ENCODE results near the gene ALOX12.
A peak's percentile ranks its signal among the peaks of the same experiment; 100 is the strongest.

ALOX12 gene

DNA sequence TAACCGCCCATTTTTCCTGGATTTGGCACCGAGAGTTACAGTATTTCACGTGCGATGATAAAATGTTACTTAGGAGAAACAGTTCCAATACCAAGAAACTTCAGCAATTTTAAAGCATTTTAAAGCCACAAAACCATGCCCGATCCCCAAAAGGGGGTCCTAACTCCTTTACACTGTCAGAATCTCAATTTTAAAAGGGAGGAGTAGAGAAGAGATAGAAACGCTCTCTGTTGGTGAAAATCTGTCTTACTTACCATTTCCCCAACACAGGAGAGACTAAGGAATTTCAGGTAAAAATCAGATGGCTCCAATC lies 16.0 kb downstream of the ALOX12 start:
- Mint-ChIP-seq H3K36me3 (ENCODE audit: low read depth) (peaks cover 35% of the 10 kb centered on the region), H3K4me3 (peak overlapping the region; percentile 99), H3K27me3 (ENCODE audit: low read depth) (no peaks in the 10 kb centered on the region)

DNA sequence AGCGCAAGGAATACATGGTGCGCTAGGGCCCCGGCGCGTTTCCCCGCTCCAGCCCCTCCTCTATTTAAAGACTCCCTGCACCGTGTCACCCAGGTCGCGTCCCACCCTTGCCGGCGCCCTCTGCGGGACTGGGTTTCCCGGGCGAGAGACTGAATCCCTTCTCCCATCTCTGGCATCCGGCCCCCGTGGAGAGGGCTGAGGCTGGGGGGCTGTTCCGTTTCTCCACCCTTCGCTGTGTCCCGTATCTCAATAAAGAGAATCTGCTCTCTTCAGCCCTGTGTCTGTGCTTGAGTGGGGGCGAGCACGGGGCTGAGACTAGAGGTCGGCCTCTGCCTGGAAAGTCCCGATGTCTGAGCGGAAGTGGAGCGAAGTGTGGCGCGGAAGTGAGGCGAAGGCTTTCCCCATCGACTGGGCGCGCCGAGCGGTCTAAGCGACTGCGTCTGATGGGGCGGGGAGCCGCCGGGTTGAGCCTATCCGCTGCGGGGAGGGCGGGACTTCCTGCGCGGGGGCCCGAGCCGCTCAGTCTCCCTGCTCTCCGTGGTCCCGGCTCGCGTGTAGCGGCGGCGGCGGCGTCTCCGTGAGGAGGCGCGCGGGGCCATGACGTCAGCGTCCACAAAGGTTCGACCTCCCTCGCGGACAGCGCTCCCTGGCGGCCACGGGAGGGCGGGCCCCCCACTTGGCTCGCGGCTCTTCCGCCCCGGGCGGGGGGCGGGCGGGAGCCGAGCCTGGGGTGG lies 18.6 kb downstream of the ALOX12 start:
- peak overlapping the region; percentile 99 for H3K4me3 Mint-ChIP-seq
- no peaks in the 10 kb centered on the region for H3K27me3 Mint-ChIP-seq (ENCODE audit: low read depth)
- no peaks in the 10 kb centered on the region for H3K9me3 Mint-ChIP-seq
- H3K4me1 Mint-ChIP-seq (ENCODE audit: low read depth): peaks cover 61% of the 10 kb centered on the region
- peak overlapping the region; percentile 99 for H3K27ac Mint-ChIP-seq
- H3K36me3 Mint-ChIP-seq (ENCODE audit: low read depth): peaks cover 39% of the 10 kb centered on the region

More for the DNA sequence above, 16.0 kb downstream of the ALOX12 start:
- H3K27ac Mint-ChIP-seq: peak overlapping the region; percentile 99
- H3K9me3 Mint-ChIP-seq: no peaks in the 10 kb centered on the region
- peaks cover 53% of the 10 kb centered on the region for H3K4me1 Mint-ChIP-seq (ENCODE audit: low read depth)

DNA sequence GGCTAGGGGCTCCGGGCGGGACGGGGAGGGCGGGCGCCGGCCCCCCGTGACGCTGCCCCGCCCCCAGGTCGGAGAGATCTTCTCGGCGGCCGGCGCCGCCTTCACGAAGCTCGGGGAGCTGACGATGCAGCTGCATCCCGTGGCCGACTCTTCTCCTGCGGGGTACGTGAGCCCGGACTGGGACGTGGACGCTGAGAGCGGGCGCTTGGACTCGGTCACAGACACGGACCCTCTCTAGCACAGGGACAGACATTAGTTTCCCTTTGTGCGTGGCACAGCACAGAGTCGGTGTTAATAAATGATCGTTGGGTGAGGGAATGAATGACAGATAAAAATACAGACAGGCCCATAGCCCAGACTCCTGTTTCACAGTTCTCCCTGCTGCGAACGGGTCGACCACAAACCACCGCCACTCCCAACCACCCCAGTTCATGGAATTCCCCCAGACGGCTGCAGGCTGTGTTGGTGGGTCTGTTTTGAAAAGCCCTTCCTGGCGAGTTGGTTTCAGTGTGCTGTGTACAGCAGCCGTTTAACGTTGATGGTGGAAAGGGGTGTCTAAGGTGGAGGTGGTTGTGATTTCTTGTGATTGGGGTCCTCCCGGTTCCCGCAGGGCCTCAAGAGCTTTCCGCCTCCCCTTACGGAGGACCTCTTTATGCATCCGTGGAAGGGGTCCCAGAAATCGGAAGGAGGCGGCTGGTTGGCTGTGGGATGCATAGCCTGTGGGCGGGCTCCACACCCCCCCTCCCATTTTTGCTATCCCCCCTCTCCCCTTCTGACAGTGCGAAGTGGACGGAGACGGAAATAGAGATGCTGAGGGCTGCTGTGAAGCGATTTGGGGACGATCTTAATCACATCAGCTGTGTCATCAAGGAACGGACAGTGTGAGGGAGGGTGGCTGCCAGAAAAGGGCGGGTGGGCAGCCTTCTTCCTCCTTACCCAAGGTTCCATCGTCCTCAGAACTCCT lies 19.4 kb downstream of the ALOX12 start:
- no peaks in the 10 kb centered on the region for H3K27me3 Mint-ChIP-seq (ENCODE audit: low read depth)
- peaks cover 35% of the 10 kb centered on the region for H3K36me3 Mint-ChIP-seq (ENCODE audit: low read depth)
- H3K27ac Mint-ChIP-seq: peak overlapping the region; percentile 90
- H3K4me1 Mint-ChIP-seq (ENCODE audit: low read depth): peaks cover 57% of the 10 kb centered on the region
- H3K4me3 Mint-ChIP-seq: peak overlapping the region; percentile 76
- no peaks in the 10 kb centered on the region for H3K9me3 Mint-ChIP-seq

DNA sequence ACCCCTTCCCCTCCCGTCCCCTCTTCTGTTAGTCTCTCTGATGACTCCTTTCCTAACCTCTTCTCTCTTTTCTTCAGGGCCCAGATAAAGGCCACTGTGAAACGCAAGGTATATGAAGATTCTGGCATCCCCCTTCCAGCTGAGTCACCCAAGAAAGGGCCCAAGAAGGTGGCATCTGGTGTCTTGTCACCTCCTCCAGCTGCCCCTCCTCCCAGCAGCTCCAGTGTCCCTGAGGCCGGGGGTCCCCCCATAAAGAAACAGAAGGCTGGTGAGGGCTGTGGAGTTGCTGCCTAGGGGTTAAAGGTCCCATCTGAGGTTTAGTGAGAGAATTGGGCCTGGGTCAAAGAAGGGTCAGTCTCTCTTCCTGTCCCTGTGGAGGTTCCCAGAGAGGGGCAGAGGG lies 20.6 kb downstream of the ALOX12 start:
- Mint-ChIP-seq H3K9me3 (no peaks in the 10 kb centered on the region), H3K27me3 (ENCODE audit: low read depth) (no peaks in the 10 kb centered on the region), H3K36me3 (ENCODE audit: low read depth) (peaks cover 35% of the 10 kb centered on the region), H3K27ac (peak overlapping the region; percentile 90), H3K4me1 (ENCODE audit: low read depth) (peaks cover 59% of the 10 kb centered on the region), H3K4me3 (peak overlapping the region; percentile 76)

DNA sequence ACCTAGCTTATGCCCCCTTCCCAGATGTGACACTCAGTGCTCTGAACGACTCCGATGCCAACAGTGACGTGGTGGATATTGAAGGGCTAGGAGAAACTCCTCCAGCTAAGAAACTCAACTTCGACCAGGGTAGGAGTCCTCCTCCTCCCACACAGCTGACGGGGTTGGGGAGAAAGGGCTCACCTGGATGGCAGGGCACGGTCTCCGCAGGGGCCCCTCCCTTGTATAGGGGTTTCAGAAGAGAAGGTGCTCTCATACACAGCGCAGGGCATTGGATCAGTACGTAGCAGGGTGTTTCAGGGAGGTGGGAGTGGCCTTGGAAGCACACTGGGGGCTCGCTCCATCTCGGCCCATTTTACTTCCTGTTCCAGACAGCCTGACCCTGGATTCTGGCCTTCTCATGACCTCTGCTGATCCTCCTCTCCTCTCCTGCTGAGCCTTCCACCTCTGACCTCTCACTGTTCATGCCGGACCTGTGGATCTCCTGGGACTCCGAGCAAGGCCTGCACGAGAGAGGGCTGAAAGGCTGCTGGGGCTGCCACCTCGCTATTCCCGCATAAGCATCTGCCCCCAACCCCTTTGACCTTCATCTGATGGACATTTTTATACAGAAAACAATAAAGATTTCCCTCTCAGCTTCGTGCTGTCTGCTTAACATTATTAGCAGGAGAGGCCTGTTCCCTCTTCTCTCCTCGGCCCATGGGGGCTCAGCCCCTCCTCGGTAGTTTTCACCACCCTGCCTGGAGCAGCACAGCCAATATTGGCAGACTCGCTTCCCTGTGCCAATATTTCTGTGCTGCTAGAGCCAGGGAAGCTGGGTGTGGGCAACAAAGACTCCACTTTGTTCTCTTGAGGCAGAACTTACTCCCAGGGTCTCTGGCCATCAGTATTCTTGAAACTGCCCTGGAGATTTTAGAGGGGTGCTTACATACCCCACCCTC lies 21.3 kb downstream of the ALOX12 start:
- Mint-ChIP-seq H3K9me3 (no peaks in the 10 kb centered on the region), H3K36me3 (ENCODE audit: low read depth) (peaks cover 31% of the 10 kb centered on the region), H3K4me3 (peak overlapping the region; percentile 76), H3K27me3 (ENCODE audit: low read depth) (no peaks in the 10 kb centered on the region), H3K4me1 (ENCODE audit: low read depth) (peaks cover 63% of the 10 kb centered on the region), H3K27ac (peak overlapping the region; percentile 90)

DNA sequence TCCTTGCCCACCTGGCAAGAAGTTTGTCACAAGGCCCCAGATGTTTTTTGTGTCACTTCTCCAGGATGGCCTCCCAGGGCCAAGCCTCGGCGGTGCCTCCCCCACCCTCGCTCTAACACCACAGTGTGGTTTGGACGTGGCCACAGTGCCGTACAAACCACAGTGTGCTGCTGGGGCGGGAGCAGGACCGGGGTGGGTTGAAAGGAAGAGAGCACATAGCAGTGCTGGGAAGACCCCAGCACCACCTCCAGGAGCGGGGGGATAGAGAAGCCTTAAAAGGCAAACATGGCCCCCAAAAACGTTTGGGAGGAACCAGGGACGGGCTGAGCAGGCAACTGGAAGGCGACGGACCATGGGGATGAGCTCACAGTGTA lies 22.0 kb downstream of the ALOX12 start:
- Mint-ChIP-seq H3K36me3 (ENCODE audit: low read depth) (peaks cover 29% of the 10 kb centered on the region), H3K27me3 (ENCODE audit: low read depth) (no peaks in the 10 kb centered on the region), H3K4me3 (peak overlapping the region; percentile 72), H3K9me3 (no peaks in the 10 kb centered on the region), H3K27ac (peak overlapping the region; percentile 90), H3K4me1 (ENCODE audit: low read depth) (peaks cover 66% of the 10 kb centered on the region)

DNA sequence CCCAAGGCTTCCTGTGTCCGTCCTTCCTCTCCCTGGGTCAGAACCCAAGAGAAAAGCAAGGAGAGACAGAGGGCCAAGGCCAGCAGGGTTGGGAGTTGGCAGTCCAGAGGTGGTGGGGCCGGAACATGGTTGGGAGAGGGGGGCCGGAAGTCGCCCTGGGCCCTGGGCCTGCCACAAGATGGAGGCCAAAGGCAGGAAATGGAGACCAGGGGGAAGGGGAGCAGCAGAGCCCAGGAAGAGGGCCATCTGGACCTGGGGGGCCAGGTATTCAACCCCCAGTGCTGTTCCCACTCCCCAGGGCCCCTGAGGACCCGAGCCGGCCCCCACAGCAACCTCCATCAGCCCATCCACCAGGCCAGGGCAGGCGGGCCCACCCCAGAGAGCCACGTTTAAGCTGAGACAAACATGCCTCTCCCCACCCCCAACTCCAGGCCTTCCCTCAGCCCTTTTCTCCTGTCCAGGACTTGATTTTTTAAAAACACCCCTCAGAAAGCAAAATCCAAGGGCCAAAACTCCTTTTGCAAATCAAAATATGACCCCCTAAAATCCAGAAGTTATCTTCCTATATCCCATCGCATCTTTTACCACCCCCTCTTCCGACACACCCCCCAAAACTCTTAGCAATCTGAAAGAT lies 22.6 kb downstream of the ALOX12 start:
- Mint-ChIP-seq H3K36me3 (ENCODE audit: low read depth) (peaks cover 22% of the 10 kb centered on the region), H3K4me1 (ENCODE audit: low read depth) (peaks cover 70% of the 10 kb centered on the region), H3K27me3 (ENCODE audit: low read depth) (no peaks in the 10 kb centered on the region), H3K27ac (peak overlapping the region; percentile 90), H3K4me3 (peak overlapping the region; percentile 72), H3K9me3 (no peaks in the 10 kb centered on the region)

DNA sequence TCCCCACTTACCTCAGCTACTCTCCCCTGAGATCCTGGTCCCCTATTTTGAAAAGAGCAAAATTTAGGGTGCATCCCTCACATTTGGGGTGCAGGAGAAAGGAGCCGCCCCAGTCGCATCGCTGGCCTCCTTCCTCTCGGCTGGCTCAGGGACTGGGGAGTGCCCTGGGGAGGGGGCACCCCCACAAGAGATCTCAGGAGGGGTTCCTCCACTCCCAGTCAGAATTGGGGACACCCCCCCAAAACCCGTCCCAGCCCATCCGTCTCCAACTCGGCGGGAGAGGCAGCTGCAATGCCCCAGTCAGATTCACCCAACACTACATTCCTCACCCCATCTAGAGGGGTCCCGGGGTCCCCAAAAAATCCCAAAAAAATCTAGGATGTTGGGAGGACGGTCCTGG lies 23.5 kb downstream of the ALOX12 start:
- no peak overlapping the region for H3K27ac Mint-ChIP-seq
- peaks cover 13% of the 10 kb centered on the region for H3K36me3 Mint-ChIP-seq (ENCODE audit: low read depth)
- H3K4me1 Mint-ChIP-seq (ENCODE audit: low read depth): peaks cover 71% of the 10 kb centered on the region
- no peak overlapping the region for H3K4me3 Mint-ChIP-seq
- no peaks in the 10 kb centered on the region for H3K27me3 Mint-ChIP-seq (ENCODE audit: low read depth)
- H3K9me3 Mint-ChIP-seq: no peaks in the 10 kb centered on the region

DNA sequence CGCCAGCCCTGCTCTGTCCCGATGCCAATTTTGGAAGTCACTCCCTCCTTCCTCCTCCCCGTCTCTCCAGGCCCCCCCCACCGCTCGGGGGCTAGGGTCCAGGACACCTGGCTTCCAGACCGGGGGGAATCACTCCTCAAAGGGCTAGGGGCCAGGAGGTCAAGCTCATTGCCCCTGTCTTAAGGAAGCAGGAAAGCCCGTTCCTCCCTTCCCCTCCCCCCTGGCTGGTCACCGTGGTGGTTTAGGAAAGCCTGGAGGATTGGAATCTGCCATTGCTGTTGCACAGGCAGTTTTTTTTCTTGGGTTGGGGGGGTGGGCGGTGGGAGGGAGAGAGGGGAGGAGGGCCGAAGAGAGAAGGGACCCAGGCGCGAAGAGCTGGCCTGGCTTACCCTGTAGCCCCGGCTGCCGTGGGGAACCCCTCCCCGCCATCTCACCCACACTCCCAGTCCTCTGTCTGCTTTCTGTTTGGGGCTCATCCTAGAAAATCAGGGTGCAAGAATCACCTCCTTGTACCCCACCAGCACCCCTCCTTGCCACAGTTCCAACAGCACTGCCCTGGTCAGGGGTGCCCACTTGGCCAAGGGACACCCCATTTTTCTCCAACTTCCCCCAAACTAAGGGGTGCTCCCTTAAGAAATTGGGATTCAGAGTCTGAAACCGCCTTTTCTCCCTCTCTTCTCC lies 24.1 kb downstream of the ALOX12 start:
- Mint-ChIP-seq H3K4me3 (peak overlapping the region; percentile 25), H3K36me3 (ENCODE audit: low read depth) (peaks cover 12% of the 10 kb centered on the region), H3K9me3 (no peaks in the 10 kb centered on the region), H3K27me3 (ENCODE audit: low read depth) (no peaks in the 10 kb centered on the region), H3K4me1 (ENCODE audit: low read depth) (peaks cover 77% of the 10 kb centered on the region), H3K27ac (peak overlapping the region; percentile 26)

DNA sequence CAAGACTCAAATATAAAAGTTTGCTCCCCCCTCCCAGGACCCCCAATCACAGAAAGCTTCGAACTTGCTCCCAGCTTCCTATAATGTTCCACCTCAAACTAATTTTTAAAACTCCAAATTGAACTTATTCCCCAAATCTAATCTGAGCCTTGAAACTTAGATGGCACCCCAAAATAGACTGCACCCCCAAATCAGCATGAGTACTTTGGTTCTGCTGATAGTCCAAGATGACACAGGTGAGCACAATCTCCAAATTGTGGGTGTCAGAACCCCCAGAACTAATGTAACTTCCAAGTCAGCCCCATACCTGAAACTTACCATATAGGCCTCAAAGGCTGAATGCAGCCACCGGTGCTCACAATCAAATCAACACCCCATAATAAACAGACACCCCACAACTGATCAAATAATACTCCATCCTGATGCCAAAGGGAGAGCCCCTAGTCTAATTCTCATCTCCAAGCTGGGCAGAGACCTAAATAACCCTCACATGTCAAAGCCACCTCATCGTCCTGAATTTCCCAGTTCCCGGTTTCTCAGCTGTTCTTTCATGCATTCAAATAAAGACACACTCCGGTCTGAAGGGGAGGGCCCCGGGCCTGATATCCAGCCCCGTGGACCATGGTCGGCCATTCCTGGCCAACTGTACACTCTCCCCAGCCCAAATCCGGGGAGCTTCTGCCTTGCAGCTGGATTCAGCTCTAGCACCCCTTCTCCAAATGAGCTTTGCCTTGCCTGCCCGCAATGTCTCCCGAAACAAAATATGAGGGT lies 25.2 kb downstream of the ALOX12 start:
- Mint-ChIP-seq H3K4me3 (peak overlapping the region; percentile 69), H3K27me3 (ENCODE audit: low read depth) (no peaks in the 10 kb centered on the region), H3K27ac (peak overlapping the region; percentile 62), H3K36me3 (ENCODE audit: low read depth) (peaks cover 12% of the 10 kb centered on the region), H3K9me3 (no peaks in the 10 kb centered on the region), H3K4me1 (ENCODE audit: low read depth) (peaks cover 71% of the 10 kb centered on the region)

DNA sequence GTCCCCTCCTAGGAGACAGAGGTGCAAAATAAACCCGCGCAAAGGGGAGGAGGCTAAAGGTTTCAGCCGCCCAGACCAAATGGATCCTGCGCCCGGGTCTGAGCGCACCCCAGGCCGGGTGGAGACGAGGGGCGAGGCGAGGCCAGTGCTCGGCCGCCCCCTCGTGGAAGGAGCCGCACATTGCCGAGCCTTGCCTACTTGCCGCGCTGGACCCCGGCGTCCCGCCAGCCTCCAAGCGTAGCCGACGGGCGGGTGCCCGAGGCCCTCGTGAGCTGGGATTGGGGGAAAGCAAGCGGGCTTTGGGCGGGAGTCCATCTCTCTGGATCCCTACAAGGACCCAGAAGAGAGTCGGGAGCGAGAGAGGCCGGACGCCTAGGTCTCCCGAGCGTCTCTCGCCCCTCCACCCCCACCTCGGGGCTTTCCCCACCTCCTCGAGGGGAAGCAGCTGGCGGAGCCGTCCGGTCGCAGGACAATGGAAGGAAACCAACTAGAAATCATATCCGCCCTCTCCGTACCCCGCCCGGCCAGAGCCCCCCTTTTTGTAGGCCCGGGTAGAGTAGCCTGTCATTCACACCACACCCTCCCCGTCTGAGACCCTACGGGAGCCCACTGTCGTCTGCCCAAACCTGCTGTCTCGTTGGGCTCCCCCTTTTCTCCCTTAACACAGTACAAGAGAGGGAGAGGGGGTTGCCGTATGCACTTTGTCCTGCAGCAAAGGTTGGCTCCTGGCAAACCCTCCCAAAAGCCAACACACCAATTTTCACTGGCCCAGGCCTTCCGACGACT lies 26.3 kb downstream of the ALOX12 start:
- no peaks in the 10 kb centered on the region for H3K27me3 Mint-ChIP-seq (ENCODE audit: low read depth)

DNA sequence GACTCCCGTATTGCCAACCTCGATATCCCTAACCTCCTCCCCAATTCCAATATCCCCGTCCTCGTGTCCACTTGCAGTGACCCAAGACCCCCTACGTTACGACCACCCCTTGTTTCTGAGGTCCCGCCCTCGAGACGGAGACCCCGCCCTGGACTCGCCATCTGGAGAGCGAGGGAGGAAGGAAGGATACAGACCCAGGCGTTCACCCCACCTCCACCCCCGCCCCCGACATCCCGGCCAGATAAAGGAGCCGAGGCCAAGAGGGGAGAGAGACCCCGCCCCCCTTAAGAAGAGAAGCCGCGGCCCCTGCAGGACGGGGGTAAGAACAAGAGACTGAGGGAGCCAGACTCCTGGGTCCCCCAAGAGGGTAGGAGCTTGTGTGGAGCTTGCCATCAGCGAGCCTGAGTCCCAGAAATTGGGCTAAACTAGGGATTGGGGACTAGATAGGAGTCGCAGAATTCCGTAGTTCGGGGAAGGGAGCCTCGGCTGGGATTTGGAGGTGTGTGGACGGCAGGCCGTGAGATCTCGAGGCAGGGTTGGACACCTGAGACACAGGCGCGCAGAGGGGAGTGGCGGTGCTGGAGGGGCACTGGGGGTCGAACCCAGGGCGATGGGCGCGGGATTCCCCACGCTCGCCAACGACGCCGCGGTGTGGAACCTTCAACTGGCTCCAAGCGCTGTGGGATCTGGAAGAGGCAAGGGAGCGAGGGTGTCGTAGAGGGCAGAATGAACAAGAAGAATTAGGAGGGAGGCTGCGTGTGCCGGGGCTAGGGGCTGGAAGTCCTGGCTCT lies 27.1 kb downstream of the ALOX12 start, which contains the start of gene BCL6B:
BCL6B (plus strand) TSS at position 270 of the 791 bp plus-strand sequence. CDS start 622 bp downstream, outside the sequence.
- Mint-ChIP-seq H3K27ac (peak within 1 kb of the TSS; percentile 88), H3K36me3 (ENCODE audit: low read depth) (peaks cover under 1% of the 10 kb centered on the region), H3K4me3 (peak within 1 kb of the TSS; percentile 69), H3K27me3 (ENCODE audit: low read depth) (no peaks in the 10 kb centered on the region), H3K9me3 (no peaks in the 10 kb centered on the region), H3K4me1 (ENCODE audit: low read depth) (peaks cover 54% of the 10 kb centered on the region)

More for the DNA sequence above, 26.3 kb downstream of the ALOX12 start:
- Mint-ChIP-seq H3K9me3 (no peaks in the 10 kb centered on the region), H3K4me1 (ENCODE audit: low read depth) (peaks cover 62% of the 10 kb centered on the region), H3K36me3 (ENCODE audit: low read depth) (peaks cover 8% of the 10 kb centered on the region), H3K27ac (peak overlapping the region; percentile 88), H3K4me3 (peak overlapping the region; percentile 69)

All from T-helper 1 cell treated with Interleukin-12 subunit alpha and Interleukin-12 subunit beta and Interleukin-4 antibody, amounts not matched to agents 30 μg/mL and 1 μg/mL, for 36 hours (primary cell).